ENCODE data around the gene IGFBP3.
"Not testable (repeated sequence)": the region's sequence is repeated elsewhere in the genome, so short reads cannot be mapped to it uniquely, and the experiment has no call there.

- TF ChIP-seq CTCF (IDR thresholded peaks at IDR 0.05; ENCODE audit: low read depth, low read length, missing input control); REST (IDR thresholded peaks at IDR 0.05); GABPA (IDR thresholded peaks at IDR 0.05 in 1 of 2, conservative IDR thresholded peaks at IDR 0.05 in 1 of 2): not testable (repeated sequence)
Measured at GRCh38 chr7:45953055-45953454, 32.0 kb upstream of the IGFBP3 start.

Measured in liver (tissue), 3 donors.